Measurements from ENCODE around the gene BAG2. TPM values are rescaled to one million over a fixed set of nuclear protein-coding genes. Genes with fewer than 3 reads are reported as not detected.

The BAG2 gene
- total and polyA plus RNA-seq, 2 experiments from 2014 or later = 8.7 to 10.5 TPM

DNA sequence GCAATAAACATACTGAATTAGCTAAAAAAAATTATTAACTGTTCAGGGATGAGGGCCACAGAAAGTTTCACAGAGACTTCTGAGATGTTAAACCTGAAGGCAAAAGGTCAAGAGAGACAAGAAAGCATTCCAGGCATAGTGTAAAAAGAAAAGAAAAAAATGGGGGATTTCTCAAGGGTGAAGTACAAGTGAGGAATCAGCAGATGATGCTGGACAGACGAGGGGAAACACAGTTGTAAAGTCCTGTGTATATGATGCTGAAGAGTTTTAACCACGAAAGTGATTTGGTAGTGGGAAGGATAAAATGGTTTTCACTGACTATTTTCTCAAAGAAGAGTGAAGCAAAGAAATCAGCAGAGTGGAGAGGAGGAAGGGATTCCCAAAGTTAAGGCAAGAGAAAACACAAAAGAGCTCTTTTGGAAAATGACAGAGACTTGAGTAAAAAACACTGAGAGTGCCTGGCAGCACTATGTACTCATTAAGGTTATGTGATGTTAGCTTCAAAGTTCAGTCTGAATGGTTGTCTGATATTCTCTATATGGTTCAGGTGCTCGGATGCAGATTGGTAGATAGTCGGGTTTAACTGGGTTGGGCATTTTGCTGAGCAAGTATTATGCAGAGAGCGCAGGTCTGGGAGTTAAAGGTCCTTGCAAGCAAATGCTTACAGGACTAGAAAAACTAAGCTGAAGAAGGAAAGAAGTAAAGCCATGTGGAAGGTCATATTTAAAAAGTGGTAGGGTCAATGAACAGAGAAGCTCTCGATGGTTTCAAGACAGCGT lies 33.6 kb downstream of the BAG2 start:
- TF ChIP-seq EZH2phosphoT487 (IDR thresholded peaks at IDR 0.05; ENCODE audit: low read depth, severe bottlenecking, unreplicated experiment) (no peak), EZH2 (IDR thresholded peaks at IDR 0.05; ENCODE audit: borderline replicate concordance) (no peak)
- TF ChIP-seq, protein P1, sequence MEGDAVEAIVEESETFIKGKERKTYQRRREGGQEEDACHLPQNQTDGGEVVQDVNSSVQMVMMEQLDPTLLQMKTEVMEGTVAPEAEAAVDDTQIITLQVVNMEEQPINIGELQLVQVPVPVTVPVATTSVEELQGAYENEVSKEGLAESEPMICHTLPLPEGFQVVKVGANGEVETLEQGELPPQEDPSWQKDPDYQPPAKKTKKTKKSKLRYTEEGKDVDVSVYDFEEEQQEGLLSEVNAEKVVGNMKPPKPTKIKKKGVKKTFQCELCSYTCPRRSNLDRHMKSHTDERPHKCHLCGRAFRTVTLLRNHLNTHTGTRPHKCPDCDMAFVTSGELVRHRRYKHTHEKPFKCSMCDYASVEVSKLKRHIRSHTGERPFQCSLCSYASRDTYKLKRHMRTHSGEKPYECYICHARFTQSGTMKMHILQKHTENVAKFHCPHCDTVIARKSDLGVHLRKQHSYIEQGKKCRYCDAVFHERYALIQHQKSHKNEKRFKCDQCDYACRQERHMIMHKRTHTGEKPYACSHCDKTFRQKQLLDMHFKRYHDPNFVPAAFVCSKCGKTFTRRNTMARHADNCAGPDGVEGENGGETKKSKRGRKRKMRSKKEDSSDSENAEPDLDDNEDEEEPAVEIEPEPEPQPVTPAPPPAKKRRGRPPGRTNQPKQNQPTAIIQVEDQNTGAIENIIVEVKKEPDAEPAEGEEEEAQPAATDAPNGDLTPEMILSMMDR (IDR thresholded peaks at IDR 0.05; ENCODE audit: poor library complexity) = no peak
- Histone ChIP-seq H3K4me2 (no peak overlapping the region), H4K20me1 (ENCODE audit: insufficient read depth, poor library complexity, severe bottlenecking) (no peaks in the 10 kb centered on the region), H3K9me2 (replicated peaks; ENCODE audit: insufficient read depth) (no peaks in the 10 kb centered on the region), H3K36me3 (replicated peaks; ENCODE audit: insufficient read depth, low read depth) (no peaks in the 10 kb centered on the region), H3K4me1 (ENCODE audit: insufficient read depth) (peaks cover 4% of the 10 kb centered on the region), H3K27ac (peak overlapping the region; percentile 26), H3K4me3 (no peak overlapping the region), H3K79me2 (peaks cover 44% of the 10 kb centered on the region), H3K27me3 (no peaks in the 10 kb centered on the region), H2AFZ (no peak overlapping the region), H3K9me3 (ENCODE audit: low read depth) (no peaks in the 10 kb centered on the region)
- no peak for DNase-seq (ENCODE audit: low spot score)
- WGBS (ENCODE audit: low lambda C conversion rate, missing lambda C conversion rate) = 82% methylated on average over 7 of the region's 7 CpGs

GRCh38 chr6:57207141-57207540 lies 35.0 kb downstream of the BAG2 start:
- Histone ChIP-seq H3K36me3 (replicated peaks; ENCODE audit: insufficient read depth, low read depth) (no peaks in the 10 kb centered on the region), H3K9me2 (replicated peaks; ENCODE audit: insufficient read depth) (no peaks in the 10 kb centered on the region), H3K9me3 (ENCODE audit: low read depth) (no peaks in the 10 kb centered on the region), H3K79me2 (peaks cover 54% of the 10 kb centered on the region), H3K27ac (no peak overlapping the region), H3K4me1 (ENCODE audit: insufficient read depth) (peaks cover 4% of the 10 kb centered on the region), H3K27me3 (no peaks in the 10 kb centered on the region), H2AFZ (no peak overlapping the region), H3K4me2 (no peak overlapping the region), H3K4me3 (no peak overlapping the region), H4K20me1 (ENCODE audit: insufficient read depth, poor library complexity, severe bottlenecking) (peaks cover 6% of the 10 kb centered on the region)
- DNase-seq (ENCODE audit: low spot score) = no peak
- TF ChIP-seq EZH2 (IDR thresholded peaks at IDR 0.05; ENCODE audit: borderline replicate concordance) (no peak), EZH2phosphoT487 (IDR thresholded peaks at IDR 0.05; ENCODE audit: low read depth, severe bottlenecking, unreplicated experiment) (no peak)
- TF ChIP-seq, protein P1 (IDR thresholded peaks at IDR 0.05; ENCODE audit: poor library complexity) = no peak
- WGBS (ENCODE audit: low lambda C conversion rate, missing lambda C conversion rate) = 79% methylated on average over 2 of the region's 2 CpGs

GRCh38 chr6:57207872-57208271 lies 35.7 kb downstream of the BAG2 start:
- no peak for DNase-seq (ENCODE audit: low spot score)
- no peaks in the 10 kb centered on the region for H3K36me3 ChIP-seq (replicated peaks; ENCODE audit: insufficient read depth, low read depth)
- no peak overlapping the region for H3K4me3 ChIP-seq
- no peak for TF ChIP-seq EZH2phosphoT487 (IDR thresholded peaks at IDR 0.05; ENCODE audit: low read depth, severe bottlenecking, unreplicated experiment)
- TF ChIP-seq EZH2 (IDR thresholded peaks at IDR 0.05; ENCODE audit: borderline replicate concordance) = no peak
- TF ChIP-seq, protein P1 (IDR thresholded peaks at IDR 0.05; ENCODE audit: poor library complexity) = no peak
- WGBS (ENCODE audit: low lambda C conversion rate, missing lambda C conversion rate) = 75% methylated on average over 4 of the region's 4 CpGs
- H3K27ac ChIP-seq = peak overlapping the region; percentile 53
- H3K9me3 ChIP-seq (ENCODE audit: low read depth) = no peaks in the 10 kb centered on the region
- peak overlapping the region; percentile 24 for H3K4me2 ChIP-seq
- peaks cover 56% of the 10 kb centered on the region for H3K79me2 ChIP-seq
- H3K9me2 ChIP-seq (replicated peaks; ENCODE audit: insufficient read depth) = no peaks in the 10 kb centered on the region
- peaks cover 4% of the 10 kb centered on the region for H3K4me1 ChIP-seq (ENCODE audit: insufficient read depth)
- H4K20me1 ChIP-seq (ENCODE audit: insufficient read depth, poor library complexity, severe bottlenecking) = peaks cover 6% of the 10 kb centered on the region
- H3K27me3 ChIP-seq = no peaks in the 10 kb centered on the region
- H2AFZ ChIP-seq = no peak overlapping the region
